Ovary (tissue), 9 donors: ENCODE data around the gene ATRNL1. TPM values are rescaled to one million over a fixed set of nuclear protein-coding genes. Genes with fewer than 3 reads are reported as not detected.
"Not testable (repeated sequence)": the region's sequence is repeated elsewhere in the genome, so short reads cannot be mapped to it uniquely, and the experiment has no call there.

Experiments used
- DNase-seq, 5 donors: peaks; one replicate each; pipeline ENCODE4 v3.0.0-alpha.2; 2019 to 2020
- H3K27ac ChIP-seq, 2 donors: fragments of 200-600 bp; one replicate each; pipeline versions ENCODE4 v1.5.1 to v1.8.0; 2019 to 2022
- H3K27me3 ChIP-seq: fragments of 200-600 bp; one replicate; pipeline ENCODE4 v1.8.0; 2022
- H3K36me3 ChIP-seq: fragments of 200-600 bp; sonication (generic); one replicate; pipeline ENCODE4 v1.5.1; 2019
- H3K4me1 ChIP-seq: one replicate; pipeline ENCODE4 v1.8.1; 2013; ENCODE audit warnings: mild to moderate bottlenecking, moderate library complexity; ENCODE audit not compliant: insufficient read depth
- H3K4me3 ChIP-seq: fragments of 200-600 bp; sonication (generic); one replicate; pipeline ENCODE4 v1.5.1; 2017
- H3K9me3 ChIP-seq, 2 donors: fragments of 200-600 bp in 1 of 2; sonication (generic) in 1 of 2; one replicate each; pipeline versions ENCODE4 v1.5.1 to v1.8.1; 2013 to 2019; ENCODE audit warnings: mild to moderate bottlenecking in 1 of 2, moderate library complexity in 1 of 2
- CTCF ChIP-seq, 3 donors: fragments of 450-650 bp in 2 of 3; fragments of 200-600 bp in 1 of 3; IDR thresholded peaks; one replicate each; pipeline versions ENCODE4 v1.5.1 to v1.8.0; 2016 to 2022; ENCODE audit warnings: antibody characterized with exemption in 3 of 3, mild to moderate bottlenecking in 1 of 3
- EP300 ChIP-seq: sonication (generic); formaldehyde crosslinking; IDR thresholded peaks from one replicate; pipeline ENCODE4 v1.6.1; 2017; ENCODE audit warnings: antibody characterized with exemption
- POLR2A ChIP-seq: fragments of 450-650 bp; IDR thresholded peaks from one replicate; pipeline ENCODE4 v1.6.1; 2017; ENCODE audit warnings: antibody characterized with exemption, mild to moderate bottlenecking, moderate library complexity
- WGBS, 3 donors: extraction: QIAGEN DNeasy Blood & Tissue Kit in 1 of 3; methylation state at CpG; one replicate each; pipeline versions ENCODE4 v1.1.5 to v1.1.7; 2013 to 2017; 5-methylcytosine and 5-hydroxymethylcytosine counted together
- intact Hi-C, 4 donors: fragments of 100-400 bp; cut with DNase I; formaldehyde crosslinking; loops; one replicate each; pipeline versions ENCODE4 v1.11.0 to v1.15.1; 2022 to 2023
- polyA plus RNA-seq, 2 donors: library from polyadenylated mRNA; stranded (reverse); fragments of 200-250 nt in 1 of 2; fragments of 350-450 nt in 1 of 2; fragmentation: Illumina TruSeq in 1 of 2; extraction: RNeasy Lipid Tissue Mini Kit (QIAGEN cat#74804) in 1 of 2; gene quantifications; one replicate each; pipeline ENCODE4 v1.2.3, GENCODE V29; 2013 to 2014
- total RNA-seq, 7 donors: library from RNA; depleted of rRNA in 2 of 7; stranded (reverse); fragments of >200 nt in 2 of 7; fragmentation: NEBNext Ultra II Directional in 3 of 7; extraction: Animal tissue kit (Norgen Biotek cat#: 25700) in 3 of 7; gene quantifications; one replicate each; pipeline versions ENCODE4 v1.1.0 to v1.2.4, GENCODE V29; 2016 to 2023
- donor health status: DM: no; HTN: no; CAD: no; lungs with moderate emphysema.
- donor health status: DM: no; HTN: no; CAD: no.
- donor health status: Bipolar disorder and iron deficiency.
- donor health status: DM: yes; HTN: yes; CAD: no.
- donor health status: DM: no; HTN: no; CAD: no.
- donor health status: DM: yes; HTN: yes; CAD: no.

Gene ATRNL1
- total and polyA plus RNA-seq, 9 donors: 8.1 to 119 (median 77.8) TPM

- TF ChIP-seq EP300 (no peak), POLR2A (no peak), CTCF (IDR thresholded peaks at IDR 0.05) (no peak)
- no peak for DNase-seq
- 2 to 5% (median 5%) methylated on average over 2 of the region's 2 CpGs for WGBS, 3 donors
- Histone ChIP-seq H3K36me3 (no peaks in the 10 kb centered on the region), H3K4me3 (no peak overlapping the region), H3K27me3 (no peaks in the 10 kb centered on the region), H3K4me1 (peaks cover 1% of the 10 kb centered on the region), H3K9me3 (no peaks in the 10 kb centered on the region), H3K27ac (no peak overlapping the region)
- intact Hi-C loops: no loop called here
Observed at GRCh38 chr10:115818012-115818411, 724.8 kb downstream of the ATRNL1 start.

- Histone ChIP-seq H3K4me3 (no peak overlapping the region), H3K4me1 (no peaks in the 10 kb centered on the region), H3K36me3 (no peaks in the 10 kb centered on the region), H3K9me3 (no peaks in the 10 kb centered on the region), H3K27me3 (no peaks in the 10 kb centered on the region), H3K27ac (no peak overlapping the region)
- no peak for DNase-seq
- intact Hi-C loops: no loop called here
- WGBS, 3 donors: 92 to 96% (median 95%) methylated on average over 9 of the region's 9 CpGs
- TF ChIP-seq POLR2A (no peak), CTCF (IDR thresholded peaks at IDR 0.05) (no peak)
Observed at GRCh38 chr10:115826396-115826795, 733.2 kb downstream of the ATRNL1 start.

- H3K27me3 ChIP-seq: no peaks in the 10 kb centered on the region
- no peak overlapping the region for H3K27ac ChIP-seq
- intact Hi-C loops: no loop called here
- no peak for TF ChIP-seq CTCF (IDR thresholded peaks at IDR 0.05)
- no peak for TF ChIP-seq EP300
- TF ChIP-seq POLR2A: no peak
- WGBS, 3 donors: 90 to 94% (median 94%) methylated on average over 6 of the region's 6 CpGs
- H3K4me1 ChIP-seq: no peaks in the 10 kb centered on the region
- H3K36me3 ChIP-seq: no peaks in the 10 kb centered on the region
- DNase-seq: no peak
- no peak overlapping the region for H3K4me3 ChIP-seq
- no peaks in the 10 kb centered on the region for H3K9me3 ChIP-seq
Observed at GRCh38 chr10:115827231-115828009, 734.3 kb downstream of the ATRNL1 start.

- H3K36me3 ChIP-seq, intact Hi-C loops, H3K27me3 ChIP-seq, H3K27ac ChIP-seq, DNase-seq, H3K9me3 ChIP-seq, H3K4me1 ChIP-seq, H3K4me3 ChIP-seq: not testable (repeated sequence)
- WGBS, 3 donors: 84 to 87% (median 86%) methylated on average over 4 of the region's 4 CpGs
Observed at GRCh38 chr10:115828182-115828581, 735.0 kb downstream of the ATRNL1 start.

- WGBS, 3 donors: 43 to 44% (median 44%) methylated on average over 3 of the region's 3 CpGs
- intact Hi-C loops: no loop called here
Observed at GRCh38 chr10:115829521-115830205, 736.5 kb downstream of the ATRNL1 start.

More at GRCh38 chr10:115829521-115830205, 736.5 kb downstream of the ATRNL1 start:
- Histone ChIP-seq H3K27ac (no peak overlapping the region), H3K4me3 (no peak overlapping the region), H3K9me3 (no peaks in the 10 kb centered on the region), H3K36me3 (no peaks in the 10 kb centered on the region), H3K27me3 (no peaks in the 10 kb centered on the region), H3K4me1 (no peaks in the 10 kb centered on the region)
- DNase-seq: no peak
- TF ChIP-seq CTCF (IDR thresholded peaks at IDR 0.05) (no peak), EP300 (no peak), POLR2A (no peak)
